Endothelial cell of umbilical vein (primary cell): ENCODE measurements around the gene MAML2. TPM values are rescaled to one million over a fixed set of nuclear protein-coding genes. Genes with fewer than 3 reads are reported as not detected.

ENCODE experiments used
- BruUV-seq: library from RNA; stranded (reverse); fragments of 400-500 nt; replicated peaks from 2 replicates; lab custom pipeline; 2021; lab: Mats Ljungman, UMichigan
- CTCF ChIA-PET: fragments of 300-600, 350-600 bp; sonication (Branson Sonifier 250); formaldehyde crosslinking; loops from one replicate; lab custom pipeline; 2021; ENCODE audit warnings: antibody characterized with exemption, inconsistent platforms; lab: Charles Lee
- POLR2A ChIA-PET: fragments of 300-600, 350-600 bp; sonication (Branson Sonifier 250); formaldehyde crosslinking; loops from one replicate; lab custom pipeline; 2021; ENCODE audit warnings: antibody characterized with exemption, inconsistent platforms; lab: Charles Lee
- DNase-seq: peaks from one replicate; pipeline ENCODE4 v3.0.0-alpha.2; 2011; ENCODE audit warnings: low read depth, low spot score
- FAIRE-seq: peaks from 2 replicates; lab custom pipeline; 2011; peaks lifted over from hg19 to GRCh38; lab: Jason Lieb, UNC
- H2AFZ ChIP-seq: 2 replicates; pipeline ENCODE4 v1.6.0; 2012; ENCODE audit warnings: low read depth, low read length, control low read depth, inconsistent platforms
- H3K27ac ChIP-seq: 2 replicates; pipeline ENCODE4 v1.5.1; 2011; ENCODE audit warnings: low read depth, mild to moderate bottlenecking, control low read depth, low read length, moderate library complexity; ENCODE audit not compliant: insufficient read depth
- H3K27me3 ChIP-seq, 2 experiments: 2 replicates each; pipeline versions ENCODE4 v1.6.0 to v1.6.1; 2011; ENCODE audit warnings: low read length in 2 of 2, mixed read lengths in 1 of 2; ENCODE audit not compliant: control insufficient read depth in 2 of 2, insufficient read depth in 2 of 2
- H3K36me3 ChIP-seq, 2 experiments: 2 replicates in 1 of 2; 3 replicates in 1 of 2; pipeline ENCODE4 v1.5.1; 2011; ENCODE audit warnings: low read length in 2 of 2, mild to moderate bottlenecking in 1 of 2, moderate library complexity in 1 of 2; ENCODE audit not compliant: control insufficient read depth in 2 of 2, insufficient read depth in 2 of 2; ENCODE audit errors: extremely low read depth in 1 of 2
- H3K4me1 ChIP-seq: 3 replicates; pipeline ENCODE4 v1.5.1; 2011; ENCODE audit warnings: mild to moderate bottlenecking, low read length; ENCODE audit not compliant: control insufficient read depth, insufficient read depth; ENCODE audit errors: extremely low read depth
- H3K4me2 ChIP-seq: 2 replicates; pipeline ENCODE4 v1.6.1; 2011; ENCODE audit warnings: low read length, control low read depth, mixed read lengths; ENCODE audit not compliant: insufficient read depth
- H3K4me3 ChIP-seq, 3 experiments: fragments of 200-600 bp in 1 of 3; sonication (generic), shearing (Covaris generic) in 1 of 3; replicated peaks in 1 of 3; 2 replicates each; pipeline ENCODE4 v1.5.1; 2011 to 2016; ENCODE audit warnings: control low read depth in 3 of 3, low read length in 3 of 3, mild to moderate bottlenecking in 2 of 3, inconsistent platforms in 1 of 3, low read depth in 1 of 3, moderate library complexity in 1 of 3; ENCODE audit not compliant: insufficient read depth in 1 of 3
- H3K79me2 ChIP-seq: 2 replicates; pipeline ENCODE4 v1.6.0; 2012; ENCODE audit warnings: low read length, inconsistent platforms; ENCODE audit not compliant: control insufficient read depth, insufficient read depth
- H3K9ac ChIP-seq: replicated peaks from 2 replicates; pipeline ENCODE3; 2011; ENCODE audit warnings: low read length, control low read depth; ENCODE audit not compliant: insufficient read depth; ENCODE audit errors: extremely low read depth
- H3K9me1 ChIP-seq: replicated peaks from 3 replicates; pipeline ENCODE4 v1.6.0; 2011; ENCODE audit warnings: mild to moderate bottlenecking, low read length; ENCODE audit not compliant: control insufficient read depth, insufficient read depth; ENCODE audit errors: extremely low read depth
- H3K9me3 ChIP-seq: replicated peaks from 2 replicates; pipeline ENCODE4 v1.5.1; 2012; ENCODE audit warnings: low read length, inconsistent platforms; ENCODE audit not compliant: control insufficient read depth, insufficient read depth
- H4K20me1 ChIP-seq: replicated peaks from 2 replicates; pipeline ENCODE3; 2011; ENCODE audit warnings: mild to moderate bottlenecking, low read length; ENCODE audit not compliant: control insufficient read depth, insufficient read depth; ENCODE audit errors: extremely low read depth
- CTCF ChIP-seq, 2 donors: IDR thresholded peaks; 1 replicate in 1 of 2; 2 replicates in 1 of 2; pipeline ENCODE4 v1.5.1; 2011; ENCODE audit warnings: low read length in 2 of 2, mild to moderate bottlenecking in 2 of 2, moderate library complexity in 2 of 2, control low read depth in 1 of 2, inconsistent platforms in 1 of 2, low read depth in 1 of 2; ENCODE audit not compliant: insufficient read depth in 1 of 2; ENCODE audit errors: extremely low read depth in 1 of 2
- EZH2 ChIP-seq: IDR thresholded peaks from 2 replicates; pipeline ENCODE4 v1.6.1; 2012; ENCODE audit warnings: borderline replicate concordance, low read depth, mild to moderate bottlenecking, moderate library complexity, low read length, inconsistent platforms; ENCODE audit not compliant: severe bottlenecking
- FOS ChIP-seq: IDR thresholded peaks from 2 replicates; pipeline ENCODE4 v1.6.1; 2011; ENCODE audit warnings: mild to moderate bottlenecking, low read length, moderate library complexity, borderline replicate concordance; ENCODE audit not compliant: insufficient read depth
- GATA2 ChIP-seq: IDR thresholded peaks from 2 replicates; pipeline ENCODE4 v1.7.0; 2011; ENCODE audit warnings: low read depth, mild to moderate bottlenecking, moderate library complexity, mixed read lengths, low read length; ENCODE audit not compliant: insufficient read length, insufficient read depth
- JUN ChIP-seq: IDR thresholded peaks from 2 replicates; pipeline ENCODE4 v1.6.1; 2011; ENCODE audit warnings: borderline replicate concordance, low read depth; ENCODE audit not compliant: insufficient read length, insufficient read depth
- MYC ChIP-seq: IDR thresholded peaks from one replicate; pipeline ENCODE4 v1.6.1; 2011; ENCODE audit warnings: mild to moderate bottlenecking, low read depth, low read length
- POLR2A ChIP-seq: IDR thresholded peaks from 2 replicates; pipeline ENCODE4 v1.6.1; 2012; ENCODE audit warnings: low read depth, mild to moderate bottlenecking, control low read depth, low read length
- POLR2AphosphoS5 ChIP-seq: IDR thresholded peaks from 2 replicates; pipeline ENCODE4 v1.6.1; 2012; ENCODE audit warnings: low read depth, mild to moderate bottlenecking, control low read depth, low read length, moderate library complexity; ENCODE audit not compliant: insufficient read depth
- dilution Hi-C: fragments of 300-500 bp; cut with MboI; formaldehyde crosslinking; loops from one replicate; pipeline ENCODE4 v1.15.0; 2019; ENCODE audit warnings: low sequenced_read_pairs; ENCODE audit not compliant: extremely low pct_ligation_motif_present
- intact Hi-C: fragments of 100-400 bp; cut with micrococcal nuclease; formaldehyde crosslinking; loops from one replicate; pipeline ENCODE4 v1.10.0; 2022
- polyA plus RNA-seq, 4 experiments: library from polyadenylated mRNA; depleted of rRNA in 3 of 4; stranded (reverse) in 3 of 4; unstranded in 1 of 4; fragments of >200 nt; gene quantifications; 2 replicates each; pipeline versions ENCODE4 v1.2.1 to v1.2.3, GENCODE V29; 2011 to 2012; ENCODE audit warnings: missing spikeins in 1 of 4
- total RNA-seq: library from RNA; stranded (reverse); gene quantifications from 2 replicates; pipeline ENCODE4 v1.2.3, GENCODE V29; 2021

The MAML2 gene
- total and polyA plus RNA-seq, 2 donors (not counting 3 experiments of a cell fraction or from before 2014, with no cell fraction given), result 12.4 to 16.8 TPM

- intact Hi-C loops, result no loop called here
- H3K4me2 ChIP-seq, result no peak overlapping the region
- H3K4me1 ChIP-seq, result peaks cover 16% of the 10 kb centered on the region
- no peak for FAIRE-seq
- dilution Hi-C loops, result no loop called here
- H3K9me1 ChIP-seq, result peaks cover 2% of the 10 kb centered on the region
- BruUV-seq, result no TSS peak
- H3K9me3 ChIP-seq, result no peaks in the 10 kb centered on the region
- H3K79me2 ChIP-seq, result no peaks in the 10 kb centered on the region
- no peak for DNase-seq
- POLR2A ChIA-PET, result no interaction called here
- no peaks in the 10 kb centered on the region for H4K20me1 ChIP-seq
- no peak overlapping the region for H3K27ac ChIP-seq
- H3K27me3 ChIP-seq, result no peaks in the 10 kb centered on the region
- CTCF ChIA-PET, result interaction anchor here (0.8 to 0.9 kb wide), 2 partner anchors 11 to 48 kb away, joined by 3 read pairs; partner anchors contain the start of gene MAML2
- no peak overlapping the region for H3K9ac ChIP-seq
- no peak for TF ChIP-seq MYC
- no peak for TF ChIP-seq CTCF (IDR thresholded peaks at IDR 0.05; ENCODE audit: extremely low read depth in 1 of 2, insufficient read depth in 1 of 2, low read depth in 1 of 2, low read length in 2 of 2)
- no peak for TF ChIP-seq JUN
- no peak for TF ChIP-seq POLR2A
- TF ChIP-seq FOS, result no peak
- TF ChIP-seq EZH2, result no peak
- no peak for TF ChIP-seq GATA2
- no peak for TF ChIP-seq POLR2AphosphoS5
- no peaks in the 10 kb centered on the region for H3K36me3 ChIP-seq
- no peak overlapping the region for H2AFZ ChIP-seq
- H3K4me3 ChIP-seq, result no peak overlapping the region
Observed at GRCh38 chr11:96295369-96295768, 47.6 kb downstream of the MAML2 start.
